Body of pancreas (tissue), 4 donors: ENCODE data around the gene SCIN. TPM values are rescaled to one million over a fixed set of nuclear protein-coding genes. Genes with fewer than 3 reads are reported as not detected.

Source experiments
- ATAC-seq: fragments of 150-250 bp; one replicate; pipeline ENCODE4 v1.9.1; 2016
- DNase-seq, 4 donors: peaks; one replicate each; pipeline ENCODE4 v3.0.0-alpha.2; 2019
- H3K27ac ChIP-seq, 4 donors: fragments of 200-600 bp; sonication (generic); 1 replicate in 3 of 4; 2 replicates in 1 of 4; pipeline versions ENCODE4 v1.5.1 to v1.6.1; 2016 to 2019; ENCODE audit warnings: mild to moderate bottlenecking in 1 of 4, mixed read lengths in 1 of 4, moderate library complexity in 1 of 4
- H3K27me3 ChIP-seq, 2 donors: fragments of 200-600 bp; sonication (generic); one replicate each; pipeline ENCODE4 v1.6.0; 2016; ENCODE audit warnings: mild to moderate bottlenecking in 1 of 2
- H3K36me3 ChIP-seq, 2 donors: fragments of 200-600 bp; sonication (generic); replicated peaks in 1 of 2; 2 replicates each; pipeline ENCODE4 v1.5.1; 2016; ENCODE audit warnings: low read depth in 2 of 2; ENCODE audit not compliant: insufficient read depth in 1 of 2
- H3K4me1 ChIP-seq: fragments of 200-600 bp; sonication (generic); one replicate; pipeline ENCODE4 v1.6.0; 2016
- H3K4me3 ChIP-seq, 2 donors: fragments of 200-600 bp; sonication (generic); 1 replicate in 1 of 2; 2 replicates in 1 of 2; pipeline ENCODE4 v1.5.1; 2016 to 2019
- H3K9me3 ChIP-seq, 3 donors: fragments of 200-600 bp; sonication (generic); 1 replicate in 2 of 3; 2 replicates in 1 of 3; pipeline ENCODE4 v1.5.1; 2016
- CTCF ChIP-seq, 7 experiments: fragments of 450-650 bp in 4 of 7; fragments of 200-600 bp in 3 of 7; sonication (generic) in 3 of 7; IDR thresholded peaks; one replicate each; pipeline ENCODE4 v1.5.1; 2016 to 2019; ENCODE audit warnings: antibody characterized with exemption in 7 of 7
- POLR2A ChIP-seq, 3 donors: fragments of 450-650 bp; IDR thresholded peaks; one replicate each; pipeline ENCODE4 v1.6.1; 2016; ENCODE audit warnings: antibody characterized with exemption in 3 of 3, mild to moderate bottlenecking in 2 of 3
- WGBS, 2 donors: methylation state at CpG; one replicate each; pipeline ENCODE4 v1.1.5; 2017; 5-methylcytosine and 5-hydroxymethylcytosine counted together
- intact Hi-C: fragments of 100-400 bp; cut with DNase I; formaldehyde crosslinking; loops from one replicate; pipeline ENCODE4 v1.15.1; 2023
- total RNA-seq, 2 donors: library from RNA; depleted of rRNA; stranded (reverse); fragments of >200 nt; gene quantifications; one replicate each; pipeline ENCODE4 v1.1.0, GENCODE V29; 2016

SCIN gene
- total RNA-seq, 2 donors from 2014 or later, result 1.3 TPM; not detected in 1

- no peaks in the 10 kb centered on the region for H3K27me3 ChIP-seq
- 77 to 81% methylated on average over 8 to 11 of the region's 11 CpGs for WGBS, 2 donors
Measured at GRCh38 chr7:12588259-12588904, 17.9 kb downstream of the SCIN start.

GRCh38 chr7:12590559-12590958, 20.0 kb downstream of the SCIN start:
- H3K4me1 ChIP-seq, result no peaks in the 10 kb centered on the region
- H3K36me3 ChIP-seq, result no peaks in the 10 kb centered on the region
- no peak overlapping the region for H3K27ac ChIP-seq
- intact Hi-C loops, result no loop called here
- WGBS, 2 donors, result 63 to 66% methylated on average over 7 of the region's 7 CpGs
- no peak for DNase-seq
- no peak for ATAC-seq
- H3K27me3 ChIP-seq, result no peaks in the 10 kb centered on the region
- TF ChIP-seq CTCF (IDR thresholded peaks at IDR 0.05) (no peak), POLR2A (IDR thresholded peaks at IDR 0.05) (no peak)
- no peak overlapping the region for H3K4me3 ChIP-seq
- no peaks in the 10 kb centered on the region for H3K9me3 ChIP-seq

More at GRCh38 chr7:12588259-12588904, 17.9 kb downstream of the SCIN start:
- Histone ChIP-seq H3K27ac (no peak overlapping the region), H3K4me1 (no peaks in the 10 kb centered on the region), H3K4me3 (no peak overlapping the region), H3K36me3 (no peaks in the 10 kb centered on the region), H3K9me3 (no peaks in the 10 kb centered on the region)
- TF ChIP-seq CTCF (IDR thresholded peaks at IDR 0.05), result no peak
- TF ChIP-seq POLR2A (IDR thresholded peaks at IDR 0.05), result no peak
- DNase-seq, result no peak
- intact Hi-C loops, result no loop called here
- no peak for ATAC-seq

GRCh38 chr7:12594122-12594897, 23.8 kb downstream of the SCIN start:
- Histone ChIP-seq H3K36me3 (no peaks in the 10 kb centered on the region), H3K9me3 (no peaks in the 10 kb centered on the region), H3K27ac (no peak overlapping the region), H3K4me3 (no peak overlapping the region), H3K27me3 (no peaks in the 10 kb centered on the region), H3K4me1 (no peaks in the 10 kb centered on the region)
- intact Hi-C loops, result no loop called here
- 88 to 91% methylated on average over 24 of the region's 24 CpGs for WGBS, 2 donors
- TF ChIP-seq POLR2A (IDR thresholded peaks at IDR 0.05) (no peak), CTCF (IDR thresholded peaks at IDR 0.05) (no peak)
- no peak for DNase-seq
- no peak for ATAC-seq

- ATAC-seq (no peak), DNase-seq (no peak)
- H3K4me1 ChIP-seq, result no peaks in the 10 kb centered on the region
- H3K36me3 ChIP-seq, result no peaks in the 10 kb centered on the region
- no peak overlapping the region for H3K27ac ChIP-seq
- no peak overlapping the region for H3K4me3 ChIP-seq
- TF ChIP-seq POLR2A (IDR thresholded peaks at IDR 0.05) (no peak), CTCF (IDR thresholded peaks at IDR 0.05) (no peak)
- no peaks in the 10 kb centered on the region for H3K27me3 ChIP-seq
- H3K9me3 ChIP-seq, result no peaks in the 10 kb centered on the region
- intact Hi-C loops, result no loop called here
- 70 to 87% methylated on average over 7 of the region's 7 CpGs for WGBS, 2 donors
Measured at GRCh38 chr7:12595148-12595547, 24.6 kb downstream of the SCIN start.
